ENCODE data around the gene TMPRSS2. TPM values are rescaled to one million over a fixed set of nuclear protein-coding genes. Genes with fewer than 3 reads are reported as not detected.
A peak's percentile ranks its signal among the peaks of the same experiment; 100 is the strongest.

Gene TMPRSS2
- total RNA-seq, 2 experiments from 2014 or later, result not detected

- Mint-ChIP-seq H3K9me3 (no peaks in the 10 kb centered on the region), H3K4me3 (peak overlapping the region; percentile 99), H3K27ac (peak overlapping the region; percentile 95), H3K36me3 (ENCODE audit: low read depth) (peaks cover 65% of the 10 kb centered on the region), H3K4me1 (ENCODE audit: low read depth) (peaks cover 68% of the 10 kb centered on the region), H3K27me3 (no peaks in the 10 kb centered on the region)
- intact Hi-C loops (cut with DNase I, micrococcal nuclease), result loop anchor here in 1 of 2 experiments (2.0 kb wide), 1 partner anchor 70 kb away; no protein-coding TSS in a partner anchor
- no peak for ATAC-seq (ENCODE audit: poor library complexity)
- DNase-seq, result peak in 1 of 14 experiments; percentile 30
- Histone ChIP-seq H3K9me3 (ENCODE audit: control insufficient read depth in 1 of 2, insufficient read depth in 1 of 2, low read length in 2 of 2) (no peaks in the 10 kb centered on the region), H3K4me3 (ENCODE audit: low read length) (no peak overlapping the region), H3K27ac (ENCODE audit: low read depth in 1 of 2, low read length in 2 of 2) (no peak overlapping the region), H3K36me3 (ENCODE audit: insufficient read depth, low read length) (peaks cover 45% of the 10 kb centered on the region), H3K27me3 (ENCODE audit: control insufficient read depth in 1 of 2, insufficient read depth in 2 of 2, low read length in 2 of 2) (no peaks in the 10 kb centered on the region), H3K4me1 (ENCODE audit: insufficient read depth, low read length) (peaks cover 28% of the 10 kb centered on the region)
- ChIA-PET POLR2A (no interaction called here), CTCF (interaction anchor here (0.6 to 4.7 kb wide), 2 partner anchors 15 to 145 kb away, joined by 3 to 16 read pairs; no protein-coding TSS in a partner anchor)
- TF ChIP-seq CTCF (IDR thresholded peaks at IDR 0.05), result no peak
Measured at GRCh38 chr21:41428311-41428710, 79.6 kb downstream of the TMPRSS2 start.

- POLR2A ChIA-PET, result interaction anchor here (1.2 to 6.1 kb wide), 4 partner anchors 12 to 66 kb away, joined by 3 to 87 read pairs (median 40); partner anchors contain the start of gene MX2
- no peak for TF ChIP-seq CTCF (IDR thresholded peaks at IDR 0.05)
- Mint-ChIP-seq H3K4me3 (peak overlapping the region; percentile 99), H3K27ac (peak overlapping the region; percentile 95), H3K27me3 (no peaks in the 10 kb centered on the region), H3K9me3 (no peaks in the 10 kb centered on the region), H3K4me1 (ENCODE audit: low read depth) (peaks cover 68% of the 10 kb centered on the region), H3K36me3 (ENCODE audit: low read depth) (peaks cover 57% of the 10 kb centered on the region)
- H3K9me3 ChIP-seq (ENCODE audit: control insufficient read depth in 1 of 2, insufficient read depth in 1 of 2, low read length in 2 of 2), result no peaks in the 10 kb centered on the region
- CTCF ChIA-PET, result interaction anchor here (4.7 kb wide), 1 partner anchor 144 kb away, joined by 16 read pairs; no protein-coding TSS in a partner anchor
- H3K27ac ChIP-seq (ENCODE audit: low read depth in 1 of 2, low read length in 2 of 2), result no peak overlapping the region
- peaks cover 28% of the 10 kb centered on the region for H3K4me1 ChIP-seq (ENCODE audit: insufficient read depth, low read length)
- H3K27me3 ChIP-seq (ENCODE audit: control insufficient read depth in 1 of 2, insufficient read depth in 2 of 2, low read length in 2 of 2), result no peaks in the 10 kb centered on the region
- intact Hi-C loops (cut with DNase I, micrococcal nuclease), result loop anchor here in 1 of 2 experiments (2.0 kb wide), 1 partner anchor 65 kb away; the partner anchor contains the start of gene MX2
- peaks cover 37% of the 10 kb centered on the region for H3K36me3 ChIP-seq (ENCODE audit: insufficient read depth, low read length)
- ATAC-seq (ENCODE audit: poor library complexity), result no peak
- H3K4me3 ChIP-seq (ENCODE audit: low read length), result peak overlapping the region; percentile 96
- peak in 1 of 14 experiments; percentile 28 for DNase-seq
Measured at GRCh38 chr21:41427556-41427955, 80.4 kb downstream of the TMPRSS2 start.

GRCh38 chr21:41426676-41427404, 81.1 kb downstream of the TMPRSS2 start:
- ATAC-seq (ENCODE audit: poor library complexity), result no peak
- peak in 4 of 14 experiments; percentile 5 to 61 (median 29) for DNase-seq
- Mint-ChIP-seq H3K27ac (peak overlapping the region; percentile 95), H3K9me3 (no peaks in the 10 kb centered on the region), H3K27me3 (no peaks in the 10 kb centered on the region), H3K36me3 (ENCODE audit: low read depth) (peaks cover 50% of the 10 kb centered on the region), H3K4me1 (ENCODE audit: low read depth) (peaks cover 66% of the 10 kb centered on the region), H3K4me3 (peak overlapping the region; percentile 99)
- H3K36me3 ChIP-seq (ENCODE audit: insufficient read depth, low read length), result peaks cover 30% of the 10 kb centered on the region
- ChIA-PET POLR2A (interaction anchor here (0.7 to 6.1 kb wide), 6 partner anchors 13 to 583 kb away, joined by 3 to 87 read pairs (median 6); partner anchors contain the start of genes MX2 and ZBTB21), CTCF (interaction anchor here (4.7 kb wide), 1 partner anchor 144 kb away, joined by 16 read pairs; no protein-coding TSS in a partner anchor)
- peak overlapping the region; percentile 96 for H3K4me3 ChIP-seq (ENCODE audit: low read length)
- intact Hi-C loops (cut with DNase I, micrococcal nuclease), result loop anchor here in 1 of 2 experiments (2.0 kb wide), 1 partner anchor 64 kb away; the partner anchor contains the start of gene MX2
- H3K27ac ChIP-seq (ENCODE audit: low read depth in 1 of 2, low read length in 2 of 2), result peak overlapping the region; percentile 13 to 62
- peaks cover 28% of the 10 kb centered on the region for H3K4me1 ChIP-seq (ENCODE audit: insufficient read depth, low read length)
- H3K9me3 ChIP-seq (ENCODE audit: control insufficient read depth in 1 of 2, insufficient read depth in 1 of 2, low read length in 2 of 2), result no peaks in the 10 kb centered on the region
- no peak for TF ChIP-seq CTCF (IDR thresholded peaks at IDR 0.05)
- no peaks in the 10 kb centered on the region for H3K27me3 ChIP-seq (ENCODE audit: control insufficient read depth in 1 of 2, insufficient read depth in 2 of 2, low read length in 2 of 2)

Measured in CD4-positive, alpha-beta T cell (primary cell).